Nephron (organoid): ENCODE results near the gene ANKZF1.

Experiments
- H3K27ac Mint-ChIP-seq, 3 experiments: 2 replicates each; pipeline ENCODE4 v1.8.0; 2020; ENCODE audit warnings: mixed read lengths in 3 of 3, mild to moderate bottlenecking in 2 of 3, moderate library complexity in 1 of 3
- H3K27me3 Mint-ChIP-seq: 2 replicates; pipeline ENCODE4 v1.8.0; 2021; ENCODE audit warnings: low read depth, mild to moderate bottlenecking, moderate library complexity, mixed read lengths
- H3K36me3 Mint-ChIP-seq: 2 replicates; pipeline ENCODE4 v1.8.0; 2020; ENCODE audit warnings: low read depth, mixed read lengths
- H3K4me1 Mint-ChIP-seq: 2 replicates; pipeline ENCODE4 v1.8.0; 2020; ENCODE audit warnings: mixed read lengths
- H3K4me3 Mint-ChIP-seq, 3 experiments: 2 replicates each; pipeline ENCODE4 v1.8.0; 2020; ENCODE audit warnings: mild to moderate bottlenecking in 3 of 3, mixed read lengths in 3 of 3, moderate library complexity in 2 of 3
- H3K9me3 Mint-ChIP-seq: 2 replicates; pipeline ENCODE4 v1.8.0; 2020; ENCODE audit warnings: mixed read lengths
- CTCF ChIP-seq, 3 experiments: fragments of 200-600 bp; sonication (generic); IDR thresholded peaks; one replicate each; pipeline ENCODE4 v1.5.0; 2021; ENCODE audit warnings: antibody characterized with exemption in 3 of 3; ENCODE audit not compliant: unreplicated experiment in 3 of 3

Gene ANKZF1

GRCh38 chr2:219251656-219252055 lies 22.1 kb downstream of the ANKZF1 start:
- Mint-ChIP-seq H3K4me3 (peak overlapping the region; percentile 15 to 56 (median 51)), H3K9me3 (no peaks in the 10 kb centered on the region), H3K36me3 (no peaks in the 10 kb centered on the region), H3K27ac (peak overlapping the region in 1 of 3 experiments; percentile 68), H3K27me3 (peaks cover 60% of the 10 kb centered on the region), H3K4me1 (peaks cover 49% of the 10 kb centered on the region)
- TF ChIP-seq CTCF (IDR thresholded peaks at IDR 0.05; ENCODE audit: unreplicated experiment in 3 of 3): no peak

DNA sequence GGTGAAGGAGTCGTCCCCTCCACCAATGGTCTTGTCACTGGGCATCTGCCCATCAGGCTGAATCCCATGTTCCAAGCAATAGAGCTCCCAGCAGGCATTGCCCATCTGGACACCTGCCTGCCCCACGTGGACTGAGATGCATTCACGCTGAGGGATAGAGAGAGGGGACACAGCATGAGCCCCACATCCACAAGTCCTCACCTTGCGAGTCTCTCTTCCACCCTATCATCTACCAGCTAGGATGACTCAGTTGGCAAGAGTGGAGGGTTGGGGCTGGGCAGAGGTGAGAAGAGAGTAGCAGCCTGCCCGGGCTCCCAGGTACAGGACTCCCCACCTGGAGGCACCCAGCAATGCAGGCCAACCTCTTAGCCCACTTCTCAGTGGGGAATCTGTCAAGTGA lies 22.5 kb downstream of the ANKZF1 start:
- Mint-ChIP-seq H3K4me3 (peak overlapping the region; percentile 15 to 83 (median 77)), H3K9me3 (no peaks in the 10 kb centered on the region), H3K36me3 (no peaks in the 10 kb centered on the region), H3K27me3 (peaks cover 62% of the 10 kb centered on the region), H3K4me1 (peaks cover 49% of the 10 kb centered on the region), H3K27ac (peak overlapping the region in 1 of 3 experiments; percentile 68)
- no peak for TF ChIP-seq CTCF (IDR thresholded peaks at IDR 0.05; ENCODE audit: unreplicated experiment in 3 of 3)

- Mint-ChIP-seq H3K27me3 (peaks cover 62% of the 10 kb centered on the region), H3K4me1 (peaks cover 49% of the 10 kb centered on the region), H3K4me3 (peak overlapping the region; percentile 77 to 83 (median 77)), H3K9me3 (no peaks in the 10 kb centered on the region), H3K27ac (peak overlapping the region; percentile 15 to 75 (median 45)), H3K36me3 (no peaks in the 10 kb centered on the region)
- TF ChIP-seq CTCF (IDR thresholded peaks at IDR 0.05; ENCODE audit: unreplicated experiment in 3 of 3): no peak
Measured at GRCh38 chr2:219252570-219252899, 22.9 kb downstream of the ANKZF1 start.

GRCh38 chr2:219252900-219253752 lies 23.5 kb downstream of the ANKZF1 start, which contains the start of gene TUBA4B:
TUBA4B (plus strand) TSS chr2:219253243; CDS start chr2:219253408, 165 bp downstream.
- no peaks in the 10 kb centered on the region for H3K9me3 Mint-ChIP-seq
- H3K4me3 Mint-ChIP-seq: peak within 1 kb of the TSS; percentile 77 to 83 (median 77)
- H3K27ac Mint-ChIP-seq: peak within 1 kb of the TSS; percentile 15 to 75 (median 45)
- TF ChIP-seq CTCF (IDR thresholded peaks at IDR 0.05; ENCODE audit: unreplicated experiment in 3 of 3): no peak
- no peaks in the 10 kb centered on the region for H3K36me3 Mint-ChIP-seq
- H3K4me1 Mint-ChIP-seq: peaks cover 49% of the 10 kb centered on the region
- H3K27me3 Mint-ChIP-seq: peaks cover 63% of the 10 kb centered on the region

GRCh38 chr2:219253753-219254589 lies 24.4 kb downstream of the ANKZF1 start, which contains the start of gene TUBA4A:
TUBA4A (minus strand) TSS chr2:219253918; CDS start chr2:219253858, 60 bp downstream.
- TF ChIP-seq CTCF (IDR thresholded peaks at IDR 0.05; ENCODE audit: unreplicated experiment in 3 of 3): no peak
- Mint-ChIP-seq H3K36me3 (no peaks in the 10 kb centered on the region), H3K9me3 (no peaks in the 10 kb centered on the region), H3K4me1 (peaks cover 43% of the 10 kb centered on the region), H3K27ac (peak within 1 kb of the TSS; percentile 15 to 75 (median 45)), H3K27me3 (peaks cover 71% of the 10 kb centered on the region), H3K4me3 (peak within 1 kb of the TSS; percentile 77 to 83 (median 81))
